Spleen (tissue), 7 donors: Measurements from ENCODE around the gene XYLT1.

Experiments
- POLR2AphosphoS5 ChIP-seq, 3 donors: sonication (generic); formaldehyde crosslinking; IDR thresholded peaks; one replicate each; pipeline ENCODE4 v1.5.1; 2017; ENCODE audit warnings: antibody characterized with exemption in 3 of 3
- TF ChIP-seq, protein P1 (sequence below), 11 experiments: fragments of 200-600 bp in 7 of 11; fragments of 450-650 bp in 4 of 11; sonication (generic) in 4 of 11; IDR thresholded peaks in 8 of 11; conservative IDR thresholded peaks in 3 of 11; 1 replicate in 7 of 11; 2 replicates in 4 of 11; pipeline versions ENCODE4 v1.4.0 to v1.8.0; 2016 to 2021; ENCODE audit warnings: antibody characterized with exemption in 11 of 11, inconsistent platforms in 4 of 11, mild to moderate bottlenecking in 1 of 11
- donor health status: DM: no; HTN: no; CAD: no; lungs with moderate emphysema.
- donor health status: DM: no; HTN: no; CAD: no.
- donor health status: DM: no; HTN: no; CAD: no.

DNA sequence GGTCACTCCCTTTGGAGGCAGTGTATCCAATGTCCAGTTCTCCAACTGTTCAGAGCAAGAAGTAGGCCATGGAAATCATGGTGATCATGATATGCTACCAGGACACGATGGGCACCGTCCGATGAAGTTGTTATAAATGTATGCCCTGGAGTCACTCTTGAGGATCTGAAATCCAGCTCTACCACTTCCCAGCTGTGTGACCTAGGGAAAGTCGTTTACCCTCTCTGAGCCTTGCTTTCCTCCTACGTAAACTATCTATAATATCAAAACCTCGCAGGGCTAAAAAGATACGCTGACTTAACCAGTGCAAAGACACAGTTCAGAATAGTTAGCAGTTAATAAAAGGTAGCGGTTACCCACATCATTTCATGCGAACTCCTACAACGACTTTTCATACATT lies 194.2 kb downstream of the XYLT1 start:
- TF ChIP-seq POLR2AphosphoS5 (IDR thresholded peaks at IDR 0.05) = no peak
- TF ChIP-seq, protein P1, sequence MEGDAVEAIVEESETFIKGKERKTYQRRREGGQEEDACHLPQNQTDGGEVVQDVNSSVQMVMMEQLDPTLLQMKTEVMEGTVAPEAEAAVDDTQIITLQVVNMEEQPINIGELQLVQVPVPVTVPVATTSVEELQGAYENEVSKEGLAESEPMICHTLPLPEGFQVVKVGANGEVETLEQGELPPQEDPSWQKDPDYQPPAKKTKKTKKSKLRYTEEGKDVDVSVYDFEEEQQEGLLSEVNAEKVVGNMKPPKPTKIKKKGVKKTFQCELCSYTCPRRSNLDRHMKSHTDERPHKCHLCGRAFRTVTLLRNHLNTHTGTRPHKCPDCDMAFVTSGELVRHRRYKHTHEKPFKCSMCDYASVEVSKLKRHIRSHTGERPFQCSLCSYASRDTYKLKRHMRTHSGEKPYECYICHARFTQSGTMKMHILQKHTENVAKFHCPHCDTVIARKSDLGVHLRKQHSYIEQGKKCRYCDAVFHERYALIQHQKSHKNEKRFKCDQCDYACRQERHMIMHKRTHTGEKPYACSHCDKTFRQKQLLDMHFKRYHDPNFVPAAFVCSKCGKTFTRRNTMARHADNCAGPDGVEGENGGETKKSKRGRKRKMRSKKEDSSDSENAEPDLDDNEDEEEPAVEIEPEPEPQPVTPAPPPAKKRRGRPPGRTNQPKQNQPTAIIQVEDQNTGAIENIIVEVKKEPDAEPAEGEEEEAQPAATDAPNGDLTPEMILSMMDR (IDR thresholded peaks at IDR 0.05 in 8 of 11, conservative IDR thresholded peaks at IDR 0.05 in 3 of 11) = no peak
